Kidney (tissue), 14 donors: ENCODE measurements around the gene EPHB1. TPM values are rescaled to one million over a fixed set of nuclear protein-coding genes. Genes with fewer than 3 reads are reported as not detected.

Experiments
- DNase-seq, 5 donors: peaks; one replicate each; pipeline ENCODE4 v3.0.0-alpha.2; 2013 to 2020
- FAIRE-seq: peaks from 2 replicates; lab custom pipeline; 2012; peaks lifted over from hg19 to GRCh38; lab: Jason Lieb, UNC
- H3K27ac ChIP-seq, 2 donors: one replicate each; pipeline ENCODE4 v1.7.0; 2013; ENCODE audit warnings: low read depth in 2 of 2, low read length in 2 of 2, inconsistent platforms in 1 of 2
- H3K27me3 ChIP-seq: one replicate; pipeline ENCODE4 v1.7.1; 2013; ENCODE audit warnings: low read length, inconsistent platforms; ENCODE audit not compliant: control insufficient read depth, insufficient read depth
- H3K36me3 ChIP-seq, 3 donors: one replicate each; pipeline versions ENCODE4 v1.7.0 to v1.7.1; 2013; ENCODE audit warnings: low read length in 3 of 3, control low read depth in 1 of 3, inconsistent platforms in 1 of 3; ENCODE audit not compliant: insufficient read depth in 3 of 3, control insufficient read depth in 2 of 3
- H3K4me1 ChIP-seq, 3 donors: one replicate each; pipeline versions ENCODE4 v1.7.0 to v1.7.1; 2013; ENCODE audit warnings: low read length in 3 of 3, inconsistent platforms in 1 of 3, low read depth in 1 of 3; ENCODE audit not compliant: control insufficient read depth in 2 of 3, insufficient read depth in 2 of 3
- H3K4me3 ChIP-seq, 3 donors: one replicate each; pipeline versions ENCODE4 v1.7.0 to v1.8.1; 2013; ENCODE audit warnings: low read length in 3 of 3, control low read depth in 1 of 3, inconsistent platforms in 1 of 3
- H3K9ac ChIP-seq, 3 donors: one replicate each; pipeline versions ENCODE4 v1.7.0 to v1.7.1; 2013; ENCODE audit warnings: low read length in 3 of 3, control low read depth in 1 of 3, inconsistent platforms in 1 of 3
- H3K9me3 ChIP-seq, 3 donors: one replicate each; pipeline versions ENCODE4 v1.7.0 to v1.7.1; 2013; ENCODE audit warnings: low read length in 3 of 3, control low read depth in 1 of 3, inconsistent platforms in 1 of 3; ENCODE audit not compliant: control insufficient read depth in 2 of 3, insufficient read depth in 1 of 3
- CTCF ChIP-seq: IDR thresholded peaks from 3 replicates; pipeline ENCODE4 v1.5.1; 2012; ENCODE audit warnings: mild to moderate bottlenecking, moderate library complexity, borderline replicate concordance; ENCODE audit not compliant: insufficient read depth; ENCODE audit errors: extremely low read depth
- intact Hi-C: fragments of 100-400 bp; cut with DNase I; formaldehyde crosslinking; loops from one replicate; pipeline ENCODE4 v1.11.1; 2022
- polyA plus RNA-seq: library from polyadenylated mRNA; stranded (reverse); fragments of 350-450 nt; fragmentation: Illumina TruSeq; extraction: RNeasy Lipid Tissue Mini Kit (QIAGEN cat#74804); gene quantifications from one replicate; pipeline ENCODE4 v1.2.3, GENCODE V29; 2014; ENCODE audit warnings: low read depth, low replicate concordance; ENCODE audit not compliant: insufficient read depth
- total RNA-seq: library from RNA; stranded (reverse); fragmentation: NEBNext Ultra II Directional; extraction: Animal tissue kit (Norgen Biotek cat#: 25700); gene quantifications from one replicate; pipeline ENCODE4 v1.2.1, GENCODE V29; 2021
- donor health status: control.
- donor health status: control.
- donor health status: control.
- donor health status: control.
- donor health status: control.
- donor health status: DM: yes; HTN: yes; CAD: no.
- donor health status: Normal renal cell carcinoma (clear cell type).

EPHB1 gene
- total and polyA plus RNA-seq, 2 donors from 2014 or later: 0.39 to 3.2 TPM

DNA sequence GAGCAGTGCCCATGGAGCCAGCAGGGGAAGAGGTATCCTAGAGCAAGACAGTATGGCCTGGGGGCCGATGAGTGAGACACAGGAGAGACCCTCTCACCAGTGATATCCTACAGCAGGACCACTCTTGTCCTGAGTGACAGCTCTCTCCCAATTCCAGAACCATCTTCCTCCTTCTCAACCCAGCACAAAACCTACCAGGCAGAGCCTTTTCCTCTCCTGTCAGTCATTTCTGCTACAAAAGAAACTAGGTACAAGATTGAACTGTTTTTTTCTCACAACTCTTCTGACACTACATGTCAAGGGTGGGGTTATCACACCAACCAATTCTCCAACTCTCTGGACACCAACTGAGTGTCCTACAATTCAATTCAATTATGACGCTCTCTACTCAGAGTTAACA lies 506.6 kb downstream of the EPHB1 start:
- Histone ChIP-seq H3K9me3 (no peaks in the 10 kb centered on the region), H3K27me3 (no peaks in the 10 kb centered on the region), H3K4me1 (no peaks in the 10 kb centered on the region), H3K27ac (no peak overlapping the region), H3K36me3 (no peaks in the 10 kb centered on the region), H3K4me3 (no peak overlapping the region), H3K9ac (no peak overlapping the region)
- intact Hi-C loops: no loop called here
- no peak for TF ChIP-seq CTCF
- no peak for FAIRE-seq
- no peak for DNase-seq

DNA sequence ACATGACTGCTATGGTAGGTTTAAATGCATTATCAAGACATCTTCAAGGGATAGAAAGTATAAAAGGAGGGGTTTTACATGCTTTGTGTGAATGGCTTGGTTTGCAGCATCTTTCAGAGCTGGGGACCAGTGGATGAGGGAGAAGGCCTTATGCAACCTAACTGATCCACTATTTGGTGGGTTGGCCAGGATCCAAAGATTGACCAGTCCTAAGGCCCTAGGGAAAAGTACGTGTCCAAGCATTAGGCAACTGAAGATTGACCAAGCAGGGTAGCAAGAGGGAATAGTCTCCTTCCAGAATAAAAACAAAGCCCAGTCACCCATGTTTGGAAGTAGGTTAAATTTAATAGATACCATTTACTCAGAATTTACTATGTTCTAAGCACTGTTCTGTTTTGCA lies 509.3 kb downstream of the EPHB1 start:
- Histone ChIP-seq H3K27me3 (no peaks in the 10 kb centered on the region), H3K4me1 (no peaks in the 10 kb centered on the region), H3K9ac (no peak overlapping the region), H3K9me3 (no peaks in the 10 kb centered on the region), H3K4me3 (no peak overlapping the region), H3K36me3 (no peaks in the 10 kb centered on the region), H3K27ac (no peak overlapping the region)
- TF ChIP-seq CTCF: no peak
- intact Hi-C loops: no loop called here
- no peak for FAIRE-seq
- no peak for DNase-seq

Other genes starting within 250 kb of the EPHB1 start
- 0.50 TPM for gene KY, start 144.2 kb upstream of the EPHB1 start, total RNA-seq
- gene KY, start 144.2 kb upstream of the EPHB1 start, polyA plus RNA-seq: 0.69 TPM